Limb (tissue), 2 donors: ENCODE measurements around the gene SLC25A21.
"Not testable (repeated sequence)": the region's sequence is repeated elsewhere in the genome, so short reads cannot be mapped to it uniquely, and the experiment has no call there.

Experiments used
- DNase-seq, 2 donors: peaks; one replicate each; pipeline ENCODE4 v3.0.0-alpha.2; 2016; ENCODE audit errors: extremely low spot score in 2 of 2

SLC25A21 gene

DNA sequence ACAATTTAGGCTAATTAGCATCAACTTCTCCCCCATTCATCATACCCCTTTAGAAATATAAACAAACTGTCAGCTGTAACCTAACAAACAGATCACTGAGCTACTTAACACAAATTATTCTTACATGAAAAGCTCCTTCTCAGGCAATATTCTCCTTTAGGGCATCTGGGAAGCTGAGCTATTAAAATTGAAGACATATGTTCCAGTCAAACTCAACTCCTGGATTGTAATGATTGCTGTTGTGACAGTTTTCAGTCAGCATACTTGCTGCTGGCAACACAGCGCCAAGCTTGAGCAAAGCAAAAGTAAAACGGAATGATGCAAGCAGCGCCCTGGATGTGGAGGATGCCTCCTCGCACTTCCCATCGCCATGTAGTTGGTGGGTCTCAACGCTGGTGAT lies 82.4 kb downstream of the SLC25A21 start:
- no peak for DNase-seq

DNA sequence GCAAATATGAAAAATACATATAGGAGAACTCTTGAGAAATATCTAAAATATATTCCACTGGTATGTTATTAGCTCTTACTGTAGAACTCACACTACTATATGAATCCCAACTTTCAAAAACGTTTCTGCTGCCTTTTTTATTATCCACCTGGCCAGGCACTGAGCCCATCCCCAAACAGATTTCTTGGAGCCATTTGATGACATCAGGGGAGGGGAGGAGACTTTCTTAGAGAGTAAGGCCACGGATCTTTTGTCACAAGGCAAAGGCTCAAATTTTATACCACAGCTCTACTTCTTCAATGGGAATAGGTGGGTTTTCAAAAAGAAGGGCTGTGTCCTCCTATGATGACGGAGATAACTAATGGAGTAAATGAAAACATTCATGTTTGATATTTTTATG lies 83.0 kb downstream of the SLC25A21 start:
- no peak for DNase-seq

DNA sequence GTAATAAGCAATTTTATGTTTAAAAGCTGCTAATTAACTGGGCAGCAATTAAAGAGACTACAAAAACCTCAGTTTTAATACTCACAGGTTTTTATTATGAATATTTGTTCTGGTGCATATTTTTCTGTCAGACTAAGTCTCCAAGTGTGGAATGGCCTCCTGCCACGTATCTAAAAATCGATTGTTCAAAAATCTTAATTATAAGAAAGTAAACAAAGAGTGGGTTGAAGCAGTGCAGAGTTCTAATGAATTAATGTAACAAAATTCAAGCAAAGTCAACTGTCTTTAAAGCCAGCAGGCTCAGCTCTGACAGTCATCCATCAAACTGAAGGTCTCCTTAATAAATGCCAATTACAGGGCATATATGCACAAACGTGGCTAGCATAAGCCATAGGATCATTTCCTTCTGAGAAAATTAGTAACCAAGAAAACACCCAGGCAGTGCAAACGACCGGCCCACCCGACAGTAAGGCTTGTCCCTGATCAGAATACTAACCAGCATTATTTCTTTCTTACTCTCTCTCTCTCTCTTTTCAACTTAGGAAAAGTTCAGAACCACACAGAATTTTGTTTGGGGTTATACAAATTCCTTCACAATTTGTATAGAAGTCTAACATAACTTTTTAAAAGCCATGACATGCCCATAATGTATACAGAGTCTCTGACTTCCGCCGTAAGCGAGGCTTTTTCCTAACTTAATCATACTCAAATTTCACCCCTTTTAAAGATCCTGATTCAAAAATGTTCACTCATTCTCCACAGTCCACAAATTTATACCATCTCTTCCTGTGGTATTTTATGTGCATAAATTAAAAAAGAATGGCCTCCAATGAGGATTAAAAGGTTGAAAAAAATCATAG lies 83.8 kb downstream of the SLC25A21 start:
- no peak for DNase-seq

DNA sequence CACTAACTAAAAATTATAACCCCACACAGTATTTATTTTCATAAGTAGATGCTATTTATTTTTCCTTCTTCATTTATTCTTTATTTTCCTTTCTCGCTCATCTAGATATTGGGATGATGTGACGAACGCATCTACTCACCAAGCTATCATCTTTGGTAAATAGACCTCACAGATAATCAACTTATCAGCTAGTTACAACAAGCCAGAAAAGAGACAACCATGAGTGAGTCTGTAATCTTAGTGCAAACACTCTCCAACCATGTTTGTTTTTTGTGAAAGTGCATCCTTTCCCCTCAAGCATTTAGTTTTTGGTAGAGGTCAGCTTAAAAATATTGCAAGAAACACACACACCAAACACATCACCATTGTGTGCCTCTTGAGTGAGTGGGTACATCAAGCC lies 84.9 kb downstream of the SLC25A21 start:
- no peak for DNase-seq

- DNase-seq, result no peak
Observed at GRCh38 chr14:37083599-37083998, 88.8 kb downstream of the SLC25A21 start.

DNA sequence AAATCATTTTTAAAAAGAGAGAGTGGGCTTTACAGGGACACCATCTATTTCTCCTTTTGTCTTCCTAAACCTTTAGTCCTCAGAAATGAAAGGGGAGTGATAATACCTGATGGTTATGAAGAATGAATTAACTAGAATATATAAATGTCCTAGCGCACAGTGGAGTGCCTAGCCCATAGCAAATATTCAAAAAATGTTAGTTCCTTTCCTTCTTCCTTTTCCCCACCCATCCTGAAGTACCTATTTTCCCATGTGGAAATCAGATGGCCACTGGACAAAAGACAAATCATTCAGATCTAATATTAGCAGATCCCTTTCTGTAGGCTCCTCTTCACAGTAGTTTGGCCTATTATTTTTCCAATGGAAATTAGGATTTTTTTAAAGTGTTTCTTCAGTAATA lies 90.0 kb downstream of the SLC25A21 start:
- no peak for DNase-seq

- DNase-seq, result no peak
Observed at GRCh38 chr14:37081856-37082255, 90.5 kb downstream of the SLC25A21 start.

GRCh38 chr14:37081218-37081617 lies 91.2 kb downstream of the SLC25A21 start:
- DNase-seq, result no peak

DNA sequence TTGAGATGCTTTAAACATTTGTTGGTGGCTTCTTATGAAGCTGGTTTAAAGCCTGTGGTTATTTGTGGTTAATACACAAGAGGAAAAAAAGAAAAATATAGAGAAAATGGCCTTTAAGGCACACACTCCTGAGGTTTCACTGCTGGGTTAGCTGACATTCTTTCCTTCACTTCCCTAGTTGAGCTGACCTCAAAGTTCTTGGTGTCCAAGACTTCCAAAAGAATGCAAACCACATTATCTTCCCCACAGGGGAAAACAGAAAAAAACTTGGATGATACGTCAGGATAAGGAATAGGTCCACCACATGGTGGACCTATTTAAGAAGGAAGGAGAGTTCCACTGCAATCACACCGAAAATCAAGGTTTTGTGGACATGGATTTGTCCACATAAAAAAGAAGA lies 94.3 kb downstream of the SLC25A21 start:
- DNase-seq, result no peak

DNA sequence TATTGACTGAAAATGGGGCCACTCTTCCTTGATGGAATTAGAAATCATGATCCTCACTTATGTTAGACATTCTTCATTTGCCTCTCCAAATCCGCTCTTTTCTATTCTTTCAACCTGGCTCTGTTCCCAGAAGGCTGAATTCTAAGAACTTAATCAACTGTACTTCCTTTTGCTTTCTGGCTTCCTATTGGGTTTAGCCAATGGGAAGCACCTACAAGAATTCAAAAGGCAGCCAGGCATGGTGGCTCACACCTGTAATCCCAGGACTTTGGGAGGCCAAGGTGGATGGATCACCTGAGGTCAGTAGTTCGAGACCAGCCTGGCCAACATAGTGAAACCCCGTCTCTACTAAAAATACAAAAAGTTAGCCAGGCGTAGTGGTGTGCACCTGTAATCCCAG lies 98.1 kb downstream of the SLC25A21 start:
- DNase-seq, result not testable (repeated sequence)

- no peak for DNase-seq
Observed at GRCh38 chr14:37063467-37064240, 108.8 kb downstream of the SLC25A21 start.

DNA sequence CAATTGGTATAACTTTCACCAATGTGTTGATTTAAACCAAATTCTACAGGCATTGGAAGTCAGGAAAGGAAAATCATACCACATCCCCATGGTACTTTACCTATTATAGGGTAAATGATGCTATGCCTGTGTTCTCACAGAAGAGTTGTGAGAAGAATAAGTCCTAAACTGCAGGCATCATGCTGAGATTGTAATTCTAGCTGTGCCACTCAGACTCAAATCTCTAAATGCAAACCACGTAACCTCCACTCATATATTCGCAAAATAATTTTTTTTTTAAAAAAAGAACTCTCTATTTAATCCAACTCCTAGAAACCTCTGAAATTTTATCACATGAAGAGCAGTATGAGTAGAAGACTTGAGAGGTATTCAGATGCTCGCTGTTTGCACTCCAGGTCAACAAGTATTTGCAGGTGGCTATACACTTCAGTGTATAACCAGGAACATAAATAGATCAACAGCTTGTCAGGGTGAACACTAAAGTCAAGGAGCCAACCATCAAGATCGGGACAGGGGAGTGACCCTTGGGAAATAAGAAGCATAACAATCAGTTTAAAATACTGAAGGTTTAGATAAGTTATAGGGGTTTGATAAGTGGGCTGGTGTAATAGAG lies 110.1 kb downstream of the SLC25A21 start:
- DNase-seq, result no peak

DNA sequence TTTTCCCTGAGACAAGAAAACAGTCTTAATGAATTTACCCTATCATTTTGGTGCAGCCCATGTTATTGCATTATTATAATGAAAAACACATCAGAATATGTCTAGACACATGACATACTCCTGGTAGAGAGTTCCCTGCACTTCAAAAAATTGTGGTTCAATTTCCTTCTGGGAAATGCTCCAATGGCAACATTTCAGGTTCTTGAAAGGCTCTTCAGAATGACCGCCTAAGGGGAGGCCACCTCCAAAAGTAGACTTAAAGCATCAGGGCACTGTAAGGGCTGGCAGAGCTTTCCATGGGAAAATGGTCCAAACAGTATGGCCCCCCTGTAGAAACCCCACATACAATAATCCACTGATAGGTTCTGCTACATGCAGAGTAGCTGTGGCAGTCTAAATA lies 110.7 kb downstream of the SLC25A21 start:
- peak in 1 of 2 donors; percentile 24 for DNase-seq

DNA sequence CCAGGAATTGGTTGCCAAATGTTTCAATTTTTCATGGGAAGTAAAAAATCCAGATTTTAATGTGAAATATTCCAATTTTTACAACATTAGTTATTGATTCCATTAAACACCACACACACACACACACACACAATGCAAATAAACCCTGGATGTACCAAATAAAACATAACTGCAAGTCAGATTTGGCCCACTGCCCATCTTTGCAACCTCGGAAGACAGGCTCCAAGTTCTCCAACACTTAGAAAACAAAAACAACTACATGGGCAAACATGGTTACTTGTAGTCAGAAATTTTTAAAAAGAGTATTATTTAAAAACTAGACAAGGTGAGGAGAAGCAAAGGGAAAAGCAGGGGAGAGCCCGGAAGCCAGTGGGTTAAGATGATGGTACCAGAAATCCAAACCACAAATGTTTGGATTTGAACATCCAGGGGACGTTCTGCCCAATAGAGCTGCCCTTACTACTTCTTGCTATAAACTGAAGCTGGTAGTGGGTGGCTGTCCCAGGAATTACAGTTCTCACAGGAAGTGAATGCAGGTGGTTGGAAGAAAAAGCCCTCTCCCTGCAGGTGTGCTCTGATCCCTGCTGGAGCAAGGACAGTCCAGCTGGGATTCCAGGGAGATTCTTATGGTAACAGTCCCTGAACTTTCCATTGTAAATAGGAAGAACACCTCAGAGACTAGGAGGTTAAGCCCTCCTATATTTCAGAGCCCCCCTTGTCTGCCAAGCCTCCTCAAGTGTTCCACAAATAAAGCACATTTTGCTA lies 111.7 kb downstream of the SLC25A21 start:
- no peak for DNase-seq

- DNase-seq, result no peak
Observed at GRCh38 chr14:37057776-37058175, 114.6 kb downstream of the SLC25A21 start.

GRCh38 chr14:37056473-37056872 lies 115.9 kb downstream of the SLC25A21 start:
- no peak for DNase-seq

DNA sequence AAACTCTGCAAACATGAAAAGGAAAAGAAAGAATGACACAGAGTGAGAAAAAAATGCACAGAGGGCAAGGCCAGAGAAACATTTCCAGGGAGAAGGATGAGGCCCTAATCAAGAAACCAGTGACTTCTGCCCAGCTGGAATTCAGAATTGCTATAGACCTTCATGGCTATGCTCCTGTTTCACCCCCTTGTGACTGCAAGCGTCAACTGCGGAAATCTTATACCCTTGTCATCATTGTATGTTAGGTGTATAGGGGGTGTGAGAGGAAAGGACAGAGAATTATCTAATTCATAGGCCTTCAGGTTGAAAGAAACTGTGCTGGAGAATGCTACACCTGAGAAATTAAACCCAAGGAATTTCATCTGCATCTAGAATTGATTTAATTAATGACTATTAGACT lies 117.5 kb downstream of the SLC25A21 start:
- no peak for DNase-seq

DNA sequence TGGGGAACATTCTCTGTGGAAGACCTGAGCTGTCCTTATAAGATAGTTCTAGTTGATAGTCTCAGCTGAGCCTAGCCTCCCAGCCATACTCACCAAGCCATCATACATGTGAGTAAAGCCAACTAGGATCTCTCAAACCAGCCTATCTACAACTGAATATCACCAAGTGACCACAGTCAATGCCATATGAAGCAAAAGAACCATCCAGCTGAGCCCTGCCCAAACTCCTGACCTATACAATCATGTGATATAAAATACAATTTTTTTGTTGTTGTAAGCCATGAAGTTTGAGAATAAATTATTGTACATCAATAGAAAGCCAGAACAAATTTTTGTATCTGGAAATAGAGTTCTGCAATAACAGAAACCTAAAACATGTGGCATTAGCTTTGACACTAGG lies 118.3 kb downstream of the SLC25A21 start:
- DNase-seq, result no peak

- DNase-seq, result no peak
Observed at GRCh38 chr14:37051680-37052079, 120.7 kb downstream of the SLC25A21 start.

- DNase-seq, result no peak
Observed at GRCh38 chr14:37051153-37051552, 121.3 kb downstream of the SLC25A21 start.

- DNase-seq, result no peak
Observed at GRCh38 chr14:37048666-37049071, 123.7 kb downstream of the SLC25A21 start.

GRCh38 chr14:37047996-37048395 lies 124.4 kb downstream of the SLC25A21 start:
- no peak for DNase-seq
